Testis (tissue), 3 donors: ENCODE data around the gene ARHGDIA. TPM values are rescaled to one million over a fixed set of nuclear protein-coding genes. Genes with fewer than 3 reads are reported as not detected.
"Not testable (repeated sequence)": the region's sequence is repeated elsewhere in the genome, so short reads cannot be mapped to it uniquely, and the experiment has no call there.

Source experiments
- DNase-seq: peaks from one replicate; pipeline ENCODE4 v3.0.0-alpha.2; 2019
- H3K27ac ChIP-seq, 2 donors: fragments of 200-600 bp; sonication (generic); one replicate each; pipeline ENCODE4 v1.5.1; 2019
- H3K27me3 ChIP-seq: fragments of 200-600 bp; sonication (generic); one replicate; pipeline ENCODE4 v1.5.1; 2019
- H3K36me3 ChIP-seq: fragments of 200-600 bp; sonication (generic); one replicate; pipeline ENCODE4 v1.5.1; 2017; ENCODE audit warnings: low read depth; ENCODE audit errors: missing control alignments
- H3K4me1 ChIP-seq: fragments of 200-600 bp; sonication (generic); one replicate; pipeline ENCODE4 v1.5.1; 2019
- H3K4me3 ChIP-seq, 2 donors: fragments of 200-600 bp; sonication (generic); one replicate each; pipeline ENCODE4 v1.5.1; 2017 to 2019
- H3K9me3 ChIP-seq: fragments of 200-600 bp; sonication (generic); one replicate; pipeline ENCODE4 v1.5.1; 2017
- CTCF ChIP-seq, 3 experiments: fragments of 450-650 bp in 2 of 3; fragments of 200-600 bp in 1 of 3; sonication (generic) in 1 of 3; IDR thresholded peaks; one replicate each; pipeline ENCODE4 v1.5.1; 2016 to 2019; ENCODE audit warnings: antibody characterized with exemption in 3 of 3, mild to moderate bottlenecking in 2 of 3, moderate library complexity in 1 of 3
- POLR2A ChIP-seq: fragments of 450-650 bp; IDR thresholded peaks from one replicate; pipeline ENCODE4 v1.6.1; 2017; ENCODE audit warnings: antibody characterized with exemption, mild to moderate bottlenecking, moderate library complexity
- WGBS, 2 donors: methylation state at CpG; one replicate each; pipeline ENCODE4 v1.1.5; 2018; 5-methylcytosine and 5-hydroxymethylcytosine counted together
- intact Hi-C: fragments of 100-400 bp; cut with DNase I; formaldehyde crosslinking; loops from one replicate; pipeline ENCODE4 v1.15.1; 2023; ENCODE audit warnings: low total_unique reads
- polyA plus RNA-seq: library from polyadenylated mRNA; stranded (reverse); fragments of 350-450 nt; fragmentation: Illumina TruSeq; extraction: RNeasy Lipid Tissue Mini Kit (QIAGEN cat#74804); gene quantifications from one replicate; pipeline ENCODE4 v1.2.3, GENCODE V29; 2014; ENCODE audit warnings: low read depth, low replicate concordance; ENCODE audit not compliant: insufficient read depth
- total RNA-seq, 2 donors: library from RNA; depleted of rRNA; stranded (reverse); fragments of >200 nt; gene quantifications; one replicate each; pipeline ENCODE4 v1.2.3, GENCODE V29; 2016

The ARHGDIA gene
- total and polyA plus RNA-seq, 3 donors from 2014 or later: 135 to 201 (median 161) TPM

- intact Hi-C loops: no loop called here
- no peak overlapping the region for H3K4me3 ChIP-seq
- H3K27me3 ChIP-seq: no peaks in the 10 kb centered on the region
- H3K4me1 ChIP-seq: no peaks in the 10 kb centered on the region
- DNase-seq: no peak
- 97 to 100% methylated on average over 2 to 15 of the region's 15 CpGs for WGBS, 2 donors
- H3K9me3 ChIP-seq: no peaks in the 10 kb centered on the region
- no peak overlapping the region for H3K27ac ChIP-seq
- TF ChIP-seq CTCF (IDR thresholded peaks at IDR 0.05): no peak
- TF ChIP-seq POLR2A: no peak
- no peaks in the 10 kb centered on the region for H3K36me3 ChIP-seq
Observed at GRCh38 chr17:81841866-81842265, 29.3 kb downstream of the ARHGDIA start.

GRCh38 chr17:81840826-81841778, 30.0 kb downstream of the ARHGDIA start:
- Histone ChIP-seq H3K27ac (no peak overlapping the region), H3K4me1 (no peaks in the 10 kb centered on the region), H3K9me3 (no peaks in the 10 kb centered on the region), H3K27me3 (no peaks in the 10 kb centered on the region), H3K4me3 (no peak overlapping the region), H3K36me3 (no peaks in the 10 kb centered on the region)
- DNase-seq: no peak
- WGBS, 2 donors: 72 to 73% methylated on average over 13 to 40 of the region's 40 CpGs
- intact Hi-C loops: no loop called here
- no peak for TF ChIP-seq CTCF (IDR thresholded peaks at IDR 0.05)
- TF ChIP-seq POLR2A: no peak

- H3K4me1 ChIP-seq, intact Hi-C loops, H3K27ac ChIP-seq, H3K36me3 ChIP-seq, H3K4me3 ChIP-seq, H3K27me3 ChIP-seq, H3K9me3 ChIP-seq, DNase-seq: not testable (repeated sequence)
- WGBS, 2 donors: 94 to 99% methylated on average over 5 of the region's 5 CpGs
Observed at GRCh38 chr17:81840059-81840458, 31.1 kb downstream of the ARHGDIA start.

- intact Hi-C loops: no loop called here
- no peak overlapping the region for H3K4me3 ChIP-seq
- 84 to 88% methylated on average over 15 of the region's 15 CpGs for WGBS, 2 donors
- TF ChIP-seq POLR2A (no peak), CTCF (IDR thresholded peaks at IDR 0.05) (no peak)
- no peaks in the 10 kb centered on the region for H3K4me1 ChIP-seq
- H3K27me3 ChIP-seq: no peaks in the 10 kb centered on the region
- no peak for DNase-seq
- H3K27ac ChIP-seq: no peak overlapping the region
- H3K9me3 ChIP-seq: no peaks in the 10 kb centered on the region
- no peaks in the 10 kb centered on the region for H3K36me3 ChIP-seq
Observed at GRCh38 chr17:81839301-81839700, 31.8 kb downstream of the ARHGDIA start.

- H3K36me3 ChIP-seq: no peaks in the 10 kb centered on the region
- H3K4me3 ChIP-seq: no peak overlapping the region
- DNase-seq: no peak
- TF ChIP-seq POLR2A (no peak), CTCF (IDR thresholded peaks at IDR 0.05) (no peak)
- H3K4me1 ChIP-seq: no peaks in the 10 kb centered on the region
- no peaks in the 10 kb centered on the region for H3K9me3 ChIP-seq
- 63 to 66% methylated on average over 17 of the region's 17 CpGs for WGBS, 2 donors
- no peak overlapping the region for H3K27ac ChIP-seq
- H3K27me3 ChIP-seq: no peaks in the 10 kb centered on the region
- intact Hi-C loops: no loop called here
Observed at GRCh38 chr17:81838753-81839255, 32.3 kb downstream of the ARHGDIA start.
